Astrocyte of the spinal cord (primary cell): Measurements from ENCODE around the gene NBPF1.
"Not testable (repeated sequence)": the region's sequence is repeated elsewhere in the genome, so short reads cannot be mapped to it uniquely, and the experiment has no call there.

ENCODE experiments used
- DNase-seq: peaks from one replicate; pipeline ENCODE4 v3.0.0; 2011; ENCODE audit warnings: low read depth, low spot score
- H3K4me3 ChIP-seq: 2 replicates; pipeline ENCODE4 v1.5.1; 2011; ENCODE audit warnings: low read depth, mild to moderate bottlenecking, low read length, moderate library complexity
- CTCF ChIP-seq: IDR thresholded peaks from 2 replicates; pipeline ENCODE4 v1.5.1; 2012; ENCODE audit warnings: low read depth, mild to moderate bottlenecking, low read length, inconsistent platforms
- in situ Hi-C: cut with HindIII; loops from 2 replicates; pipeline ENCODE4 v1.10.0; 2017; ENCODE audit warnings: low sequenced_read_pairs

The NBPF1 gene

GRCh38 chr1:16534239-16534828, 79.0 kb downstream of the NBPF1 start:
- DNase-seq, in situ Hi-C loops: not testable (repeated sequence)
- H3K4me3 ChIP-seq: peak overlapping the region; percentile 16

GRCh38 chr1:16532235-16532991, 81.0 kb downstream of the NBPF1 start:
- H3K4me3 ChIP-seq, in situ Hi-C loops, DNase-seq: not testable (repeated sequence)
- peak; percentile 7 for TF ChIP-seq CTCF

GRCh38 chr1:16528338-16528737, 85.0 kb downstream of the NBPF1 start:
- H3K4me3 ChIP-seq, DNase-seq, in situ Hi-C loops: not testable (repeated sequence)

- in situ Hi-C loops, DNase-seq, H3K4me3 ChIP-seq: not testable (repeated sequence)
Observed at GRCh38 chr1:16525769-16526168, 87.6 kb downstream of the NBPF1 start.

GRCh38 chr1:16521679-16522078, 91.7 kb downstream of the NBPF1 start:
- DNase-seq, H3K4me3 ChIP-seq, in situ Hi-C loops: not testable (repeated sequence)

GRCh38 chr1:16521288-16521583, 92.1 kb downstream of the NBPF1 start:
- no peak for TF ChIP-seq CTCF
- H3K4me3 ChIP-seq: peak overlapping the region; percentile 40
- no peak for DNase-seq
- in situ Hi-C loops: no loop called here

GRCh38 chr1:16520435-16521287, 92.7 kb downstream of the NBPF1 start:
- DNase-seq: peak; percentile 44
- in situ Hi-C loops: not testable (repeated sequence)
- H3K4me3 ChIP-seq: peak overlapping the region; percentile 40
- TF ChIP-seq CTCF: peak; percentile 7

GRCh38 chr1:16519255-16519951, 94.0 kb downstream of the NBPF1 start:
- in situ Hi-C loops, DNase-seq, H3K4me3 ChIP-seq: not testable (repeated sequence)

- DNase-seq, H3K4me3 ChIP-seq, in situ Hi-C loops: not testable (repeated sequence)
Observed at GRCh38 chr1:16518913-16519254, 94.5 kb downstream of the NBPF1 start.

- DNase-seq, in situ Hi-C loops, H3K4me3 ChIP-seq: not testable (repeated sequence)
Observed at GRCh38 chr1:16516694-16517410, 96.5 kb downstream of the NBPF1 start.

GRCh38 chr1:16514107-16515055, 99.0 kb downstream of the NBPF1 start, which contains the start of gene RNU1-1:
TSS of gene RNU1-1 (minus strand) at chr1:16514285.
- in situ Hi-C loops: not testable (repeated sequence)
- peak; percentile 90 for DNase-seq
- peak within 1 kb of the TSS; percentile 40 for H3K4me3 ChIP-seq
